GM21360 (cell line): Measurements from ENCODE around the gene ZNF341.

Source experiments
- ATAC-seq: cut with Tn5 transposase; IDR thresholded peaks from one replicate; pipeline ENCODE4 v1.9.1; 2021; ENCODE audit warnings: mild to moderate bottlenecking, moderate library complexity; ENCODE audit not compliant: unreplicated experiment

ZNF341 gene

DNA sequence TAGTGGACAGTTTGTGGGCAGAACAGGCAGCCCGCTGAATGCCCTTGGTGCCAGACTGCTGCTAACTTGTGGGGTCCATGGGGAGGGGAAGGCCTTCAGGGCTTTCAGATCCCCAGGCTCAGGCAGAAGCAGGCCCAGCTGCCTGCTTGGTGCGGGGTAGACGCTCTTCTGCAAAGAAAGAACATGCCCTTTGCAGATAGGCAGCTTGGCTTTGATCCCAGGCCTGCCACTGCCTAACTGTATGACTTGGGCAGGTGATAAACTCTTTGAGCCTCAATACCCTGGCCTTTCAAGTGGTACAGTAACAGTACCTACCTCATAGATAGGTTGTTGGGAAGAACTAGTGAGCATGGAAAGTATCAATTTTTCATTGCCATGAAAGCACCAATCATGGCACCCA lies 107.8 kb downstream of the ZNF341 start:
- ATAC-seq: no peak

DNA sequence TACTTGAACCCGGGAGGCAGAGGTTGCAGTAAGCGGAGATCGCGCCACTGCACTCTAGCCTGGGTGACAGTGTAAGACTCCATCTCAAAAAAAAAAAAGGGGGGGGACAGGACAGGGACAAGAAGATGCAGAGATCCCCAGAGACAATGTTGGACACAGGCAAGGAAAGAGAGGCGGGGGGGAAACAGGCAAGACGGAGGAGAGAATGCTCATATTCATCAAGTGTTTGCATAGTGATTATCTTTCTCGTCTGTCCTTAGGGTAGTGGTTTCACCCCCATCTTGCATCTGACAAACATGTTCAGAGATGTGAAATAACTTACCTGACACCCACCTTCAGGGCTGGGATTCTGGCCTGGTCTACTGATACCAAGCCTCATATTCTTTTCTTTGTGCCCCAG lies 108.4 kb downstream of the ZNF341 start:
- no peak for ATAC-seq

DNA sequence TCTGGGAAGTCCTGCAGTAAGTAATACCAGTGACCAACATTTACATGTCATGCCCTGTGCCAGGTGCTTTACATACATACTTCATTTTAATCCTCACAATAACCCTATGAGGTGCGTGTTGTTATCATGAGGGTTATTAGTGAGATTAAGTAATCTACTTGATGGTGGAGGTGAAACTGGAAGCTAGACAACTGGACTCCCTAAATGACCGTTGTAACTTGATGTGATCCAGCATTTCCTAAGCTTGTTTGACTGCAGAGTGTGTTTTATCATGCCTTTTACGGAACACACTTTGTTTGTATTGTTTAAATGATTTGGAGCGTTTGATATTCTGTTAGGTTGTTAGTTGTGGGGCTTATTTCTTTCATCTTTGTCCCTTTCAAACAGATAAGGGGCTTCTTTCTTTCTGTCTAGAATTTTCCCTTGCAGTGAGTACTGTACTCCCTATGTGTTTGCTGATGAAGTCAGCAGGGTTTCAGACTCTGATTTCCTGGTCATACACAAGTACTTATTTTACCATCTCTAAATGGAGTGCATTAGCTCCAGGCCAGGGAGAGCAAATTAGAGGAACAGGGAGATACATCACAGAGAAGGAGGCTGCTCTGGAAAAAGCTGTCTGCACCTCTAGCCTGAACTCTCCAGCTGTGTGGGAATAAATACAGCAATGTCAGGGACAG lies 109.1 kb downstream of the ZNF341 start:
- ATAC-seq: no peak

DNA sequence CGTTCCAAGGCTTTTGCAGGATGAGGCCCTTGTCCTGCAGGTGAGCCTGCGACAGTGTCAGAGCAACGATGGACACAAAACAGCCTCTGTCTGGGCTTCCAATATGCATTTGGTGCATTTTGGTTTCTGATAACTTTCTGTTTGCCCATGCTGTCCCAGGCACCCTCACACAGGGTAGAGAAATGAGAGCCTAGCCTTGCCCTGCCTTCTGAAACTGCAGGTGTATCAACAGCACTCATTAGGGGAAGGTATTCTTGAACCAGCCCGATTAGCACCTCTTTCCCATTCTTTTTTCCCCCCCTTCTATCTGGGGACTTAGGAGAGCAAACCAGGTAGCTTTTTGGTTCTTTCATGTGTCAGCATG lies 109.6 kb downstream of the ZNF341 start:
- ATAC-seq: no peak
